Sigmoid colon (tissue), 7 donors: ENCODE results near the gene TALDO1. TPM values are rescaled to one million over a fixed set of nuclear protein-coding genes. Genes with fewer than 3 reads are reported as not detected.

ENCODE experiments used
- DNase-seq: peaks from one replicate; pipeline ENCODE4 v3.0.0-alpha.2; 2019
- H3K27ac ChIP-seq, 4 donors: fragments of 200-600 bp; sonication (generic); one replicate each; pipeline ENCODE4 v1.5.1; 2016 to 2019; ENCODE audit warnings: mild to moderate bottlenecking in 1 of 4
- H3K27me3 ChIP-seq, 3 donors: fragments of 200-600 bp; sonication (generic); one replicate each; pipeline ENCODE4 v1.5.1; 2019; ENCODE audit warnings: mild to moderate bottlenecking in 1 of 3
- H3K36me3 ChIP-seq, 4 donors: fragments of 200-600 bp; sonication (generic); one replicate each; pipeline ENCODE4 v1.5.1; 2016 to 2019
- H3K4me1 ChIP-seq, 4 donors: fragments of 200-600 bp; sonication (generic); one replicate each; pipeline ENCODE4 v1.5.1; 2017 to 2019
- H3K4me3 ChIP-seq, 4 donors: fragments of 200-600 bp; sonication (generic); one replicate each; pipeline ENCODE4 v1.5.1; 2017 to 2019; ENCODE audit warnings: mild to moderate bottlenecking in 2 of 4, moderate library complexity in 1 of 4
- H3K9me3 ChIP-seq, 4 donors: fragments of 200-600 bp in 3 of 4; sonication (generic) in 3 of 4; one replicate each; pipeline versions ENCODE4 v1.5.1 to v1.6.1; 2013 to 2019
- CTCF ChIP-seq, 4 experiments: fragments of 450-650 bp in 3 of 4; fragments of 200-600 bp in 1 of 4; IDR thresholded peaks; one replicate each; pipeline ENCODE4 v1.5.1; 2016 to 2019; ENCODE audit warnings: antibody characterized with exemption in 4 of 4, mild to moderate bottlenecking in 3 of 4, moderate library complexity in 2 of 4
- EP300 ChIP-seq, 4 donors: sonication (generic); formaldehyde crosslinking; IDR thresholded peaks; one replicate each; pipeline ENCODE4 v1.6.1; 2017; ENCODE audit warnings: antibody characterized with exemption in 4 of 4
- POLR2A ChIP-seq, 2 donors: fragments of 450-650 bp; IDR thresholded peaks; one replicate each; pipeline ENCODE4 v1.6.1; 2016; ENCODE audit warnings: antibody characterized with exemption in 2 of 2, mild to moderate bottlenecking in 2 of 2, moderate library complexity in 2 of 2
- POLR2AphosphoS5 ChIP-seq, 4 donors: sonication (generic); formaldehyde crosslinking; IDR thresholded peaks; one replicate each; pipeline ENCODE4 v1.6.1; 2017; ENCODE audit warnings: antibody characterized with exemption in 4 of 4
- WGBS, 2 donors: extraction: QIAGEN DNeasy Blood & Tissue Kit; methylation state at CpG; one replicate each; pipeline ENCODE4 v1.1.7; 2013; 5-methylcytosine and 5-hydroxymethylcytosine counted together
- intact Hi-C: fragments of 100-400 bp; cut with DNase I; formaldehyde crosslinking; loops from one replicate; pipeline ENCODE4 v1.15.1; 2023
- polyA plus RNA-seq, 3 donors: library from polyadenylated mRNA; stranded (reverse); fragments of 200-250 nt; gene quantifications; one replicate each; pipeline ENCODE4 v1.2.3, GENCODE V29; 2013
- total RNA-seq, 4 donors: library from RNA; depleted of rRNA; stranded (reverse); fragments of >200 nt; gene quantifications; one replicate each; pipeline ENCODE4 v1.1.0, GENCODE V29; 2016
- donor health status: healthy with polysubstance abuse.
- donor health status: Bipolar disorder and iron deficiency.
- donor health status: healthy.

TALDO1 gene
- total and polyA plus RNA-seq, 7 donors, result 94.6 to 177 (median 133) TPM

GRCh38 chr11:766106-766935, 19.1 kb downstream of the TALDO1 start:
- no peaks in the 10 kb centered on the region for H3K27me3 ChIP-seq
- no peak overlapping the region for H3K4me3 ChIP-seq
- TF ChIP-seq POLR2A (IDR thresholded peaks at IDR 0.05) (no peak), CTCF (IDR thresholded peaks at IDR 0.05) (no peak), EP300 (IDR thresholded peaks at IDR 0.05) (no peak), POLR2AphosphoS5 (IDR thresholded peaks at IDR 0.05) (no peak)
- WGBS, 2 donors, result 68 to 81% methylated on average over 11 of the region's 11 CpGs
- no peak for DNase-seq
- H3K4me1 ChIP-seq, result no peaks in the 10 kb centered on the region
- no peak overlapping the region for H3K27ac ChIP-seq
- H3K36me3 ChIP-seq, result peaks cover 13 to 80% (median 32%) of the 10 kb centered on the region in 4 donors
- no peaks in the 10 kb centered on the region for H3K9me3 ChIP-seq
- intact Hi-C loops, result no loop called here

- TF ChIP-seq EP300 (IDR thresholded peaks at IDR 0.05), result no peak
- no peak for TF ChIP-seq POLR2AphosphoS5 (IDR thresholded peaks at IDR 0.05)
- no peak for TF ChIP-seq CTCF (IDR thresholded peaks at IDR 0.05)
- TF ChIP-seq POLR2A (IDR thresholded peaks at IDR 0.05), result no peak
- Histone ChIP-seq H3K27me3 (no peaks in the 10 kb centered on the region), H3K36me3 (peaks cover 13 to 80% (median 31%) of the 10 kb centered on the region in 4 donors), H3K4me1 (no peaks in the 10 kb centered on the region), H3K9me3 (no peaks in the 10 kb centered on the region), H3K4me3 (no peak overlapping the region), H3K27ac (no peak overlapping the region)
- WGBS, 2 donors, result 95 to 99% methylated on average over 2 of the region's 2 CpGs
- intact Hi-C loops, result no loop called here
- DNase-seq, result no peak
Measured at GRCh38 chr11:766936-767210, 19.6 kb downstream of the TALDO1 start.

- H3K9me3 ChIP-seq, result no peaks in the 10 kb centered on the region
- no peak overlapping the region for H3K4me3 ChIP-seq
- 96 to 97% methylated on average over 11 of the region's 11 CpGs for WGBS, 2 donors
- peaks cover 13 to 80% (median 33%) of the 10 kb centered on the region in 4 donors for H3K36me3 ChIP-seq
- intact Hi-C loops, result no loop called here
- TF ChIP-seq CTCF (IDR thresholded peaks at IDR 0.05) (no peak), POLR2A (IDR thresholded peaks at IDR 0.05) (no peak), POLR2AphosphoS5 (IDR thresholded peaks at IDR 0.05) (no peak), EP300 (IDR thresholded peaks at IDR 0.05) (no peak)
- DNase-seq, result no peak
- H3K4me1 ChIP-seq, result no peaks in the 10 kb centered on the region
- H3K27ac ChIP-seq, result no peak overlapping the region
- no peaks in the 10 kb centered on the region for H3K27me3 ChIP-seq
Measured at GRCh38 chr11:767238-767637, 20.0 kb downstream of the TALDO1 start.

GRCh38 chr11:769887-770641, 22.8 kb downstream of the TALDO1 start:
- 91 to 92% methylated on average over 23 of the region's 23 CpGs for WGBS, 2 donors

More at GRCh38 chr11:769887-770641, 22.8 kb downstream of the TALDO1 start:
- H3K4me1 ChIP-seq, result peaks cover 0 to 17% (median 8%) of the 10 kb centered on the region in 4 donors
- intact Hi-C loops, result no loop called here
- no peak for DNase-seq
- no peak overlapping the region for H3K27ac ChIP-seq
- no peaks in the 10 kb centered on the region for H3K9me3 ChIP-seq
- no peak overlapping the region for H3K4me3 ChIP-seq
- H3K27me3 ChIP-seq, result no peaks in the 10 kb centered on the region
- H3K36me3 ChIP-seq, result peaks cover 0 to 71% (median 22%) of the 10 kb centered on the region in 4 donors
- no peak for TF ChIP-seq POLR2AphosphoS5 (IDR thresholded peaks at IDR 0.05)
- TF ChIP-seq EP300 (IDR thresholded peaks at IDR 0.05), result no peak
- no peak for TF ChIP-seq POLR2A (IDR thresholded peaks at IDR 0.05)
- TF ChIP-seq CTCF (IDR thresholded peaks at IDR 0.05), result no peak
